NCI-H146 (cell line): ENCODE data around the gene CARD11.
"Not testable (repeated sequence)": the region's sequence is repeated elsewhere in the genome, so short reads cannot be mapped to it uniquely, and the experiment has no call there.

Source experiments
- DNase-seq: peaks from one replicate; lab custom pipeline; 2025; lab: John Stamatoyannopoulos, UW

The CARD11 gene

GRCh38 chr7:2924866-2925840 lies 118.5 kb downstream of the CARD11 start:
- DNase-seq, result no peak

GRCh38 chr7:2923886-2924574 lies 119.6 kb downstream of the CARD11 start:
- no peak for DNase-seq

- DNase-seq, result no peak
Observed at GRCh38 chr7:2923291-2923781, 120.3 kb downstream of the CARD11 start.

- DNase-seq, result no peak
Observed at GRCh38 chr7:2922866-2923265, 120.8 kb downstream of the CARD11 start.

GRCh38 chr7:2922348-2922691 lies 121.3 kb downstream of the CARD11 start:
- no peak for DNase-seq

- no peak for DNase-seq
Observed at GRCh38 chr7:2921653-2922347, 121.9 kb downstream of the CARD11 start.

GRCh38 chr7:2920956-2921652 lies 122.6 kb downstream of the CARD11 start:
- DNase-seq, result no peak

- not testable (repeated sequence) for DNase-seq
Observed at GRCh38 chr7:2920480-2920879, 123.2 kb downstream of the CARD11 start.

- DNase-seq, result no peak
Observed at GRCh38 chr7:2920041-2920440, 123.6 kb downstream of the CARD11 start.

- no peak for DNase-seq
Observed at GRCh38 chr7:2919256-2919655, 124.4 kb downstream of the CARD11 start.

- no peak for DNase-seq
Observed at GRCh38 chr7:2918406-2918805, 125.3 kb downstream of the CARD11 start.

GRCh38 chr7:2915023-2915422 lies 128.6 kb downstream of the CARD11 start:
- no peak for DNase-seq

GRCh38 chr7:2913760-2914387 lies 129.8 kb downstream of the CARD11 start:
- DNase-seq, result peak; percentile 16

- DNase-seq, result no peak
Observed at GRCh38 chr7:2912684-2913439, 130.8 kb downstream of the CARD11 start.

- DNase-seq, result no peak
Observed at GRCh38 chr7:2911466-2911865, 132.2 kb downstream of the CARD11 start.

GRCh38 chr7:2909471-2910039 lies 134.1 kb downstream of the CARD11 start:
- DNase-seq, result no peak

- no peak for DNase-seq
Observed at GRCh38 chr7:2909043-2909442, 134.6 kb downstream of the CARD11 start.

GRCh38 chr7:2908103-2908683 lies 135.5 kb downstream of the CARD11 start:
- no peak for DNase-seq

GRCh38 chr7:2906197-2906931 lies 137.3 kb downstream of the CARD11 start:
- DNase-seq, result no peak
